Mesothelial cell of epicardium (in vitro differentiated cells): ENCODE results near the gene TMEM236. TPM values are rescaled to one million over a fixed set of nuclear protein-coding genes. Genes with fewer than 3 reads are reported as not detected.

ENCODE experiments used
- DNase-seq, 2 experiments: peaks; one replicate each; pipeline ENCODE4 v3.0.0; 2021; ENCODE audit warnings: low spot score in 2 of 2; ENCODE audit not compliant: unreplicated experiment in 2 of 2
- H3K27ac Mint-ChIP-seq: 2 replicates; pipeline ENCODE4 v1.8.0; 2021; ENCODE audit warnings: mixed read lengths
- H3K27me3 Mint-ChIP-seq: 2 replicates; pipeline ENCODE4 v1.8.0; 2021; ENCODE audit warnings: low read depth, mixed read lengths
- H3K36me3 Mint-ChIP-seq: 2 replicates; pipeline ENCODE4 v1.8.0; 2021; ENCODE audit warnings: mixed read lengths
- H3K4me1 Mint-ChIP-seq: 2 replicates; pipeline ENCODE4 v1.8.0; 2021; ENCODE audit warnings: mixed read lengths
- H3K4me3 Mint-ChIP-seq: 2 replicates; pipeline ENCODE4 v1.8.0; 2021; ENCODE audit warnings: mild to moderate bottlenecking, moderate library complexity, mixed read lengths
- H3K9me3 Mint-ChIP-seq: 2 replicates; pipeline ENCODE4 v1.8.0; 2021; ENCODE audit warnings: mixed read lengths
- CTCF ChIP-seq: fragments of 200-600 bp; sonication (generic); IDR thresholded peaks from one replicate; pipeline ENCODE4 v1.5.0; 2021; ENCODE audit warnings: antibody characterized with exemption; ENCODE audit not compliant: unreplicated experiment
- total RNA-seq: library from RNA; stranded (reverse); gene quantifications from 3 replicates; pipeline ENCODE4 v1.2.1, GENCODE V29; 2021

TMEM236 gene
- total RNA-seq, 1 donor from 2014 or later, result 0.04 TPM

GRCh38 chr10:17768957-17769356 lies 17.0 kb downstream of the TMEM236 start:
- Mint-ChIP-seq H3K27ac (no peak overlapping the region), H3K27me3 (no peaks in the 10 kb centered on the region), H3K36me3 (no peaks in the 10 kb centered on the region), H3K9me3 (peaks cover 13% of the 10 kb centered on the region), H3K4me1 (no peaks in the 10 kb centered on the region), H3K4me3 (no peak overlapping the region)
- no peak for TF ChIP-seq CTCF
- DNase-seq, result no peak

GRCh38 chr10:17771017-17771416 lies 19.0 kb downstream of the TMEM236 start:
- no peaks in the 10 kb centered on the region for H3K27me3 Mint-ChIP-seq
- no peaks in the 10 kb centered on the region for H3K4me1 Mint-ChIP-seq
- no peak for DNase-seq
- TF ChIP-seq CTCF, result no peak
- H3K27ac Mint-ChIP-seq, result no peak overlapping the region
- peaks cover 9% of the 10 kb centered on the region for H3K9me3 Mint-ChIP-seq
- H3K4me3 Mint-ChIP-seq, result no peak overlapping the region
- no peaks in the 10 kb centered on the region for H3K36me3 Mint-ChIP-seq

- peaks cover 14% of the 10 kb centered on the region for H3K4me1 Mint-ChIP-seq
- no peak overlapping the region for H3K4me3 Mint-ChIP-seq
- no peaks in the 10 kb centered on the region for H3K27me3 Mint-ChIP-seq
- no peak for TF ChIP-seq CTCF
- H3K36me3 Mint-ChIP-seq, result no peaks in the 10 kb centered on the region
- H3K9me3 Mint-ChIP-seq, result no peaks in the 10 kb centered on the region
- no peak for DNase-seq
- H3K27ac Mint-ChIP-seq, result no peak overlapping the region
These were observed 27.8 kb downstream of the TMEM236 start for GRCh38 chr10:17779784-17780183.

DNA sequence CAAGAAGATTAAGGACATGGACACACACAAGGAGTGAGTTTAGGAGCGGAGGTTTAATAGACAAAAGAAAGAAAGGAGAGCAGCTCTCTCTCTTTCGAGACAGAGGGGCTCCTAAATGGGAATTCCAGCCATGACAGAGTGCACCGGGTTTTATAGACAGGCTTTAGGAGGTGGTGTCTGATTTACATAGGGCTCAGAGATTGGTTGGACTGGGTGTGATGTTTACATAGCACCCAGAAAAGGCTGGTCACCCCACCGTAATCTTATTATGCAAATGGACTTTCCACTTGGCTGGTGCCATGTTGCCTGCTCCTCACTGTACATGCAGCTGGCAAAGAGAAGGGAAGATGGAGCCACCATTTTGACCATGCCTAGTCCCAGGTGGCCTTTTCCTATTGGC lies 28.7 kb downstream of the TMEM236 start:
- TF ChIP-seq CTCF, result no peak
- Mint-ChIP-seq H3K27ac (no peak overlapping the region), H3K36me3 (no peaks in the 10 kb centered on the region), H3K9me3 (no peaks in the 10 kb centered on the region), H3K4me3 (no peak overlapping the region), H3K4me1 (peaks cover 15% of the 10 kb centered on the region), H3K27me3 (no peaks in the 10 kb centered on the region)
- no peak for DNase-seq

- no peak overlapping the region for H3K27ac Mint-ChIP-seq
- no peak overlapping the region for H3K4me3 Mint-ChIP-seq
- no peak for TF ChIP-seq CTCF
- no peaks in the 10 kb centered on the region for H3K9me3 Mint-ChIP-seq
- H3K36me3 Mint-ChIP-seq, result no peaks in the 10 kb centered on the region
- DNase-seq, result no peak
- peaks cover 15% of the 10 kb centered on the region for H3K4me1 Mint-ChIP-seq
- H3K27me3 Mint-ChIP-seq, result no peaks in the 10 kb centered on the region
These were observed 29.9 kb downstream of the TMEM236 start for GRCh38 chr10:17781856-17782255.

DNA sequence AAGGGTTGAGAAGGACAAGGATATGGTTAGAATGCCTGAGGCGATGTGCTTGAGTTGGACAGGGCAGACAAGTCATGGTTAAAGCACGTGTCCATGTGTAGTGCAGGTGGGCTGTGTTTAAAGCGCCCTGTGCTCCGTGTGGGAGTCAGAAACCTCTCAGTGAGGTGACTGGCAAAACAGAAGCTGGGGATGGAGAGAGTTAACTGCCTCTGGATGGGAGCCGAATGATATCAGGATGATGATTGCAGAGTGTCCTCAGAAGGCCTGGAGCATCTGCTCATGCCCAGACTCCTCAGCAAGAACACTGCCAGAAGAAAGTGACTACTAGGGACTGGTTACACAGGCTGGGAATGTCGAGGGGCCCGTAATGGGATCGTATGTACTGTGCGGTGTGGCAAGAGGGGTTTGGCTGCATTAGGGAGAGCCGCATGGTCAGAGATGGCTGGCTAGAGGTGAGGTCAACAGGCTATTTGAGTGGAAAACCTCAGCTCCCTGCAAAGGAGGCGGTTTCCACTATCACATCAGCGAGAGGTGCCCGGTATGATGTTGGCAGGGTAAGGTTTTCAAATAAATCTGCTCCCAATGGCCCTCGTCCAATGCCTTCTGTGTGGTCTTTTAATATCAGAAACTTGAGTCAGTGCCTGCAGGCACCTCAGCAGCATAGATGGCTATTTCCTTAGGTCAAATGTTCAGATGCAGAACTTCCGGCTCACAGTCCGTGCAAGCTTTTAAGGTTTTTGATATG lies 31.1 kb downstream of the TMEM236 start:
- H3K4me1 Mint-ChIP-seq, result peaks cover 18% of the 10 kb centered on the region
- no peaks in the 10 kb centered on the region for H3K9me3 Mint-ChIP-seq
- H3K27me3 Mint-ChIP-seq, result no peaks in the 10 kb centered on the region
- TF ChIP-seq CTCF, result no peak
- DNase-seq, result no peak
- H3K4me3 Mint-ChIP-seq, result no peak overlapping the region
- H3K36me3 Mint-ChIP-seq, result no peaks in the 10 kb centered on the region
- no peak overlapping the region for H3K27ac Mint-ChIP-seq
